Ascending aorta (tissue), 2 donors: ENCODE results near the gene PARD6A. TPM values are rescaled to one million over a fixed set of nuclear protein-coding genes. Genes with fewer than 3 reads are reported as not detected.

Experiments used
- DNase-seq, 2 donors: peaks; one replicate each; pipeline ENCODE4 v3.0.0-alpha.2; 2019; ENCODE audit warnings: low spot score in 2 of 2
- H3K27ac ChIP-seq, 2 donors: fragments of 200-600 bp; sonication (generic); one replicate each; pipeline ENCODE4 v1.5.1; 2016 to 2017; ENCODE audit warnings: mild to moderate bottlenecking in 1 of 2
- H3K27me3 ChIP-seq: fragments of 200-600 bp; sonication (generic); one replicate; pipeline ENCODE4 v1.5.1; 2017
- H3K36me3 ChIP-seq, 2 donors: fragments of 200-600 bp; sonication (generic); one replicate each; pipeline ENCODE4 v1.5.1; 2016
- H3K4me1 ChIP-seq, 2 donors: fragments of 200-600 bp; sonication (generic); one replicate each; pipeline ENCODE4 v1.5.1; 2016 to 2017; ENCODE audit warnings: mild to moderate bottlenecking in 1 of 2
- H3K4me3 ChIP-seq, 2 donors: fragments of 200-600 bp; sonication (generic); one replicate each; pipeline ENCODE4 v1.5.1; 2016 to 2017; ENCODE audit warnings: mild to moderate bottlenecking in 1 of 2
- H3K9me3 ChIP-seq, 2 donors: fragments of 200-600 bp; sonication (generic); one replicate each; pipeline ENCODE4 v1.5.1; 2016
- intact Hi-C: fragments of 100-400 bp; cut with DNase I; formaldehyde crosslinking; loops from one replicate; pipeline ENCODE4 v1.15.1; 2023
- total RNA-seq: library from RNA; depleted of rRNA; stranded (reverse); fragments of >200 nt; gene quantifications from one replicate; pipeline ENCODE4 v1.1.0, GENCODE V29; 2016
- TF ChIP-seq, protein P1 (sequence below), 3 experiments: fragments of 200-600 bp in 2 of 3; fragments of 450-650 bp in 1 of 3; sonication (generic) in 2 of 3; IDR thresholded peaks; one replicate each; pipeline ENCODE4 v1.5.1; 2016 to 2019; ENCODE audit warnings: antibody characterized with exemption in 3 of 3, mild to moderate bottlenecking in 1 of 3, moderate library complexity in 1 of 3

Gene PARD6A
- total RNA-seq, 1 donor from 2014 or later, result 8.4 TPM

DNA sequence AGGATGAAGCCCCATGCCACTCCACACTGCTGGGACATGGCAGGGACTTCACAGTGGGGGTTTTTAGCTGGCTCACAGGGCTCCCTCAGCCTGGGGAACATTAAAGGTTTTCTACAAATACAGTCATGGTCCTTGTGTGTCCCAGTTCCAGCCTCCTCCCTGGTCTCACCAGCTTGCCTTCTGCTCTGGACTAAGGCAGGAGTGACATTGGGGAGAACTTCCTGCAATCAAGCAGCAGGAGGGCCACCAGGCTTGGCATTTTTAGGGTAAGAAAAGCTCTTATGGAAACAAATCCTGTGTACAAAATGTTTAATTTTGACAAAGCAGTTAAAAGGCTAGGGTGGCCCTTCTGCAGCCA, 1.9 kb downstream of the PARD6A start:
- no peak overlapping the region for H3K4me3 ChIP-seq
- H3K4me1 ChIP-seq, result peaks cover 20 to 33% of the 10 kb centered on the region in 2 donors
- no peak overlapping the region for H3K27ac ChIP-seq
- intact Hi-C loops, result loop anchor here (10.0 kb wide), 1 partner anchor 418 kb away; the partner anchor contains the start of genes FHOD1 and SLC9A5
- peaks cover 0 to 10% of the 10 kb centered on the region in 2 donors for H3K36me3 ChIP-seq
- TF ChIP-seq, protein P1, sequence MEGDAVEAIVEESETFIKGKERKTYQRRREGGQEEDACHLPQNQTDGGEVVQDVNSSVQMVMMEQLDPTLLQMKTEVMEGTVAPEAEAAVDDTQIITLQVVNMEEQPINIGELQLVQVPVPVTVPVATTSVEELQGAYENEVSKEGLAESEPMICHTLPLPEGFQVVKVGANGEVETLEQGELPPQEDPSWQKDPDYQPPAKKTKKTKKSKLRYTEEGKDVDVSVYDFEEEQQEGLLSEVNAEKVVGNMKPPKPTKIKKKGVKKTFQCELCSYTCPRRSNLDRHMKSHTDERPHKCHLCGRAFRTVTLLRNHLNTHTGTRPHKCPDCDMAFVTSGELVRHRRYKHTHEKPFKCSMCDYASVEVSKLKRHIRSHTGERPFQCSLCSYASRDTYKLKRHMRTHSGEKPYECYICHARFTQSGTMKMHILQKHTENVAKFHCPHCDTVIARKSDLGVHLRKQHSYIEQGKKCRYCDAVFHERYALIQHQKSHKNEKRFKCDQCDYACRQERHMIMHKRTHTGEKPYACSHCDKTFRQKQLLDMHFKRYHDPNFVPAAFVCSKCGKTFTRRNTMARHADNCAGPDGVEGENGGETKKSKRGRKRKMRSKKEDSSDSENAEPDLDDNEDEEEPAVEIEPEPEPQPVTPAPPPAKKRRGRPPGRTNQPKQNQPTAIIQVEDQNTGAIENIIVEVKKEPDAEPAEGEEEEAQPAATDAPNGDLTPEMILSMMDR (IDR thresholded peaks at IDR 0.05), result no peak
- no peaks in the 10 kb centered on the region for H3K9me3 ChIP-seq
- no peak for DNase-seq
- H3K27me3 ChIP-seq, result no peaks in the 10 kb centered on the region

DNA sequence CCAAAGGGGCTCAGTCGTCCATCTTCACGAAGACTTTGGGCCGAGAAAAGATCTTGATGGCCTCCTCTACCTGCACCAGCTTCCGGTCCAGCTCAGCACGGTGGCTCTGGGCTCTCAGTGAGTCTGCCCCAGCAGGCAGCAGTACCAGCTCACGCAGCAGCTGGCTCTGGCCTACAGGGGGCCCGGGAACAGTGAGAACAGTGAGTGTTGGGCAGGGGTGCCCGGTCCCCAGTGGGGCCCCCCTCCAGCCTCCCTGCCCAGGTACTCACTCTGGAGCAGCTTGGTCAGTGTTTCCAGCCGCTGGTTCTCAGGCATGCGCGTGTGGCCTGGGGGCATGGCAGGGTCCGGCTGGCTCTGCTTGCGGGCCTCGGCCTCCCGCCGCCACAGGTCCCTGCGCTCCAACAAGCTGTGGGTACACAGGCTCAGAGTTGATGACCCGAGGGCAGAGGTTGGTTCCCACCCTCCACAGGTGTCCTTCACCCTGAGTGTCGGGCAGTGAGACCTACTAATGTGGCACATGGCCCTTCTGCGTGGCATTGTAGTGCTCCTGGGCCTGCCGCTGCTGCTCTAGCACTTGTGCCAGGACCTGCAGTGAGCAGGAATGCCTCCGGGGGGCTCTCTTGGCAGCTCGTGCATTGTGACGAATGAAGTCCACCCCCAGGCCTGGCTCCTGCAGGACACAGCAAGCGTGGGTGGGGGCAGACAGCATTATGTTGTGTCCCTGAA, 2.6 kb downstream of the PARD6A start:
- no peak for DNase-seq
- H3K4me1 ChIP-seq, result peaks cover 20 to 35% of the 10 kb centered on the region in 2 donors
- H3K27ac ChIP-seq, result no peak overlapping the region
- peaks cover 0 to 3% of the 10 kb centered on the region in 2 donors for H3K36me3 ChIP-seq
- TF ChIP-seq, protein P1 (IDR thresholded peaks at IDR 0.05), result no peak
- intact Hi-C loops, result loop anchor here (10.0 kb wide), 1 partner anchor 419 kb away; the partner anchor contains the start of genes FHOD1 and SLC9A5
- no peak overlapping the region for H3K4me3 ChIP-seq
- no peaks in the 10 kb centered on the region for H3K27me3 ChIP-seq
- no peaks in the 10 kb centered on the region for H3K9me3 ChIP-seq

DNA sequence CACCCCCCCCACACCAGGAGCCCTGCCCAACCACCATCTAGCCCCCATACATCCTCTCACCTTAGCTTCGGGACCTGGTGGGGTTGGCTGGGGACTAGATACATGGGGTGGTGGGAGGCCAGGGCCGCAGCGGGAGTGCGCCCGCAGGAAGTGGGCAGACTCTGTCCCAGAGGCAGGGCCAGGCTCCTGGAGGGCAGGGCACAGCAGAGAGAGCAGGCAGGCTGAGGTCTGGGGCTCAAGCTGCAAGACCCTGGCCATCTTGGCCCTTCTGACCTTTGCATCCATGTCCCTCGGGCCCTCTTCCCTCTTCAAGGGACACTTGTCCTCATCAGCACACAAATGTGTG, 3.1 kb downstream of the PARD6A start:
- TF ChIP-seq, protein P1 (IDR thresholded peaks at IDR 0.05), result no peak
- Histone ChIP-seq H3K9me3 (no peaks in the 10 kb centered on the region), H3K4me1 (peaks cover 20 to 31% of the 10 kb centered on the region in 2 donors), H3K4me3 (no peak overlapping the region), H3K36me3 (no peaks in the 10 kb centered on the region), H3K27ac (no peak overlapping the region), H3K27me3 (no peaks in the 10 kb centered on the region)
- DNase-seq, result no peak
- intact Hi-C loops, result loop anchor here (10.0 kb wide), 1 partner anchor 419 kb away; the partner anchor contains the start of genes FHOD1 and SLC9A5

DNA sequence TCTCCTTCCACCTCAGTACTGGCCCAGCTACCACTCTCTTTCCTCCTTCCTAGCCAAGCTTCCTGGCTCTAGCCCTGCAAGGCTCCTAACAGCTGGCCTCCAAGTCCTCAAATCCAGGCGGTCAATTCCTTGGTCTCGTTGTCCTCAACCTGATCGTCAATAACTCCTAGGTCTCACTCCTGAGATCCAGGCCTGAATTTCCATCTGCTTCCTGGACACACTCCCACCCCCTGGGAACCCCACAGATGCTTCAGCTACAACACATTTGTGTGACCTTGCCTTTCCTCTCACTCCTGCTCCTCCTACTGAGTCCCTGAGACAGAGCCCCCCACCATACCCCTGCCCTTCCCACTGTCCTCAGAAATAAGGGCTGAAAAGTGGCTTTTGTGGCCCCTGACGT, 3.5 kb downstream of the PARD6A start:
- DNase-seq, result no peak
- H3K4me1 ChIP-seq, result peaks cover 18 to 27% of the 10 kb centered on the region in 2 donors
- H3K27me3 ChIP-seq, result no peaks in the 10 kb centered on the region
- H3K9me3 ChIP-seq, result no peaks in the 10 kb centered on the region
- intact Hi-C loops, result loop anchor here (10.0 kb wide), 1 partner anchor 419 kb away; the partner anchor contains the start of genes FHOD1 and SLC9A5
- no peak overlapping the region for H3K27ac ChIP-seq
- H3K4me3 ChIP-seq, result no peak overlapping the region
- H3K36me3 ChIP-seq, result no peaks in the 10 kb centered on the region
- TF ChIP-seq, protein P1 (IDR thresholded peaks at IDR 0.05), result no peak

DNA sequence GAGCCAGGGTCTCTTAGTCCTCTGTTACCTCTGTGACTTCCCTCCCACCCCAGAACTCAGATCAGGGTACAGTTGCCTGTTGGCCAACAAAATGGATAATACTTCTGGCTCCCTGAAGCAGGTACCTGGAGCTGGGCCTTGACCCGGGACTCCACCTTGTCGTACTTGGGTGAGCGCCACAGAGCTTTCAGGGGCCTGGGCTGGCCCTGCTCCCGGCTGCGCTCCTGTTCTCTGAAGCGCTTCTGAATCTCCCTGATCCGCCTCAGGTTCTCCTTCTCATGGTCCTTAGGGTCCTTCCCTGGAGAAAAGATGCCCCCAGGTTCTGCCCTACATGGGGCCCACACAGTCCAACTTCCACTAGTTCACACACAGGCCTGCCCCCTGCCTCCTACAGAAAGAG, 4.1 kb downstream of the PARD6A start:
- Histone ChIP-seq H3K36me3 (no peaks in the 10 kb centered on the region), H3K27me3 (no peaks in the 10 kb centered on the region), H3K4me3 (no peak overlapping the region), H3K27ac (no peak overlapping the region), H3K9me3 (no peaks in the 10 kb centered on the region), H3K4me1 (peaks cover 14 to 24% of the 10 kb centered on the region in 2 donors)
- no peak for DNase-seq
- TF ChIP-seq, protein P1 (IDR thresholded peaks at IDR 0.05), result no peak
- intact Hi-C loops, result loop anchor here (10.0 kb wide), 1 partner anchor 420 kb away; the partner anchor contains the start of genes FHOD1 and SLC9A5
